ENCODE results near the gene DBF4. TPM values are rescaled to one million over a fixed set of nuclear protein-coding genes. Genes with fewer than 3 reads are reported as not detected.
A peak's percentile ranks its signal among the peaks of the same experiment; 100 is the strongest.
"Not testable (repeated sequence)": the region's sequence is repeated elsewhere in the genome, so short reads cannot be mapped to it uniquely, and the experiment has no call there.

DBF4 gene
- total RNA-seq, 1 donor from 2014 or later, result 17.0 TPM

GRCh38 chr7:87872346-87872745, 3.9 kb upstream of the DBF4 start:
- no peak for TF ChIP-seq CTCF (IDR thresholded peaks at IDR 0.05; ENCODE audit: insufficient read depth, low read length, poor library complexity, severe bottlenecking)
- Histone ChIP-seq H3K36me3 (ENCODE audit: control insufficient read depth, insufficient read depth, low read length) (no peaks in the 10 kb centered on the region), H3K27me3 (ENCODE audit: control insufficient read depth, insufficient read depth, low read length) (no peaks in the 10 kb centered on the region), H3K4me3 (ENCODE audit: low read depth, low read length) (no peak overlapping the region)
- no peak for DNase-seq (ENCODE audit: low read depth)

DNA sequence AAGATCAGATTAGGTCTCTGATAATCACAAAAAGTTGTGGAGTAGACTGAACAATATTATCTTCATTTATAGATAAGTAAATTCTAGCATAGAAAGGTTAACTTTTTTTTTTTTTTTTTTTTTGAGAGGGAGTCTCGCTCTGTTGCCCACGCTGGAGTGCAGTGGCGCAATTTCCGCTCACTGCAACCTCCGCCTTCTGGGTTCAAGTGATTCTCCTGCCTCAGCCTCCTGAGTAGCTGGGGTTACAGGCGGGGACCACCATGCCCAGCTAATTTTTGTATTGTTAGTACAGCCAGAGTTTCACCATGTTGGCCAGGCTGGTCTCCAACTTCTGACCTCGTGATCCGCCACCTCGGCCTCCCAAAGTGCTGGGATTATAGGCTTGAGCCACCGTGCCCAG, 3.0 kb upstream of the DBF4 start:
- not testable (repeated sequence) for DNase-seq (ENCODE audit: low read depth); H3K27me3 ChIP-seq (ENCODE audit: control insufficient read depth, insufficient read depth, low read length); H3K4me3 ChIP-seq (ENCODE audit: low read depth, low read length); H3K36me3 ChIP-seq (ENCODE audit: control insufficient read depth, insufficient read depth, low read length)

GRCh38 chr7:87874066-87874465, 2.2 kb upstream of the DBF4 start:
- H3K36me3 ChIP-seq (ENCODE audit: control insufficient read depth, insufficient read depth, low read length), result no peaks in the 10 kb centered on the region
- H3K4me3 ChIP-seq (ENCODE audit: low read depth, low read length), result no peak overlapping the region
- no peak for DNase-seq (ENCODE audit: low read depth)
- H3K27me3 ChIP-seq (ENCODE audit: control insufficient read depth, insufficient read depth, low read length), result no peaks in the 10 kb centered on the region
- TF ChIP-seq CTCF (IDR thresholded peaks at IDR 0.05; ENCODE audit: insufficient read depth, low read length, poor library complexity, severe bottlenecking), result no peak

DNA sequence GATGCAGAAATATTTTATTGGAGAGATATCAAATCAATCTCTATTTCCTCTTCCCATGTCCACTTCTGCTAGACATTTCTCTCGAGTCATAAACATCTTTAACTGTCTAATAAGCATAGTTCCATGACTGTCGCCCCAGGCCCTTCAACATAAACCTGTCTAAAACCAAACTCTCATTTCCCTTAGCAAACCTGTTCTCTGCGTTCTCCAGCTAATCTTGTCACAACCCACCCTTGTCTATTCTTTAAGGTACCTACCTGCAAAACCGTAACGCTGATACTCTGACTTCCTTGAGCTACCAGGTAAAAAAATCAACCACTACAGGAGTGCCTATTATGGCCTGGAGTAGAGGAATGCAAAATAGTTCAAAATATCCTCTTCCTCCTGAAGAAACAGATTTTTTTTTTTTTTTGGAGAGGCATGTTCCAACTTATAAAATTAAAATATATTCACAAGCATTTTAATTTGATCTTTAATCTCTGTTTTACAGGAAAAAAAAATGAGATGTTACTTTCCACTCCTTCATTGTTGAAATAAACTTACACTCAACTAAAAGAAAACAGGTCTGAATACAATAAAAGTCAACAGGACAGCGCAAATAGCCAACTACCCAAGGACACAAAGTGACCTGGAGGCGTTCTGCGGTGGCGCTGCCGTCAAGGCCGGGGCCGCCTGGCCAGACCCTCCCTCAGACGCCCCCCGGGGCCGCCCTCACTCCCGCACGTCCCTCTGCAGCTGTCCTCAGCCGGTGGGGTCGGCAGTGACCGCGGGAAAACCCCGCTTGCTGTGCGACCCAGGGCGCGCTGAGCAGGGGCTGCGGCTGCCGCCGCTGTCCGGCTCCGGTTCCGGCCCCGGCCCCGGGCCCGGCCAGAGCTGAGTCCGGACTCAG, 898 bp upstream of the DBF4 start:
- no peak for TF ChIP-seq CTCF (IDR thresholded peaks at IDR 0.05; ENCODE audit: insufficient read depth, low read length, poor library complexity, severe bottlenecking)
- Histone ChIP-seq H3K27me3 (ENCODE audit: control insufficient read depth, insufficient read depth, low read length) (no peaks in the 10 kb centered on the region), H3K36me3 (ENCODE audit: control insufficient read depth, insufficient read depth, low read length) (no peaks in the 10 kb centered on the region), H3K4me3 (ENCODE audit: low read depth, low read length) (peak overlapping the region; percentile 54)
- no peak for DNase-seq (ENCODE audit: low read depth)

DNA sequence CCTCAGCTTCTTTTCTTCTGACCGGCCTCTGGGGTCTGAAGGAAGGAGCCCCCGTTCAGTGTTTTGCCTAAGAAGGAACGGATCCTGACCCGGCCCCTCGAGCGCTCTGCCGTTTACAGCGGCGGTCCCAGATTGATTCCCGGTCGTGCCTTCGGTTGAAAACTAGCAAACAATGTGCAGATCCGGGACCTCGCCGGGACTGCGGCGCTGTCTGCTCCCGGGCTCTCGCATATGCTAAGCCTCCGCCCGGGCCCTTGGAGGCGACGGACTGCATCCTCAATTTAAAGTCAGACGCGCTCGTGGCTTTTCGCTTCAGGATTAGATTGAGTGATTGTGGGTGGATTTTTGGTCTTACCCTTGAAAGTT, 559 bp downstream of the DBF4 start:
- DNase-seq (ENCODE audit: low read depth), result no peak
- no peaks in the 10 kb centered on the region for H3K36me3 ChIP-seq (ENCODE audit: control insufficient read depth, insufficient read depth, low read length)
- H3K4me3 ChIP-seq (ENCODE audit: low read depth, low read length), result peak overlapping the region; percentile 54
- no peak for TF ChIP-seq CTCF (IDR thresholded peaks at IDR 0.05; ENCODE audit: insufficient read depth, low read length, poor library complexity, severe bottlenecking)
- no peaks in the 10 kb centered on the region for H3K27me3 ChIP-seq (ENCODE audit: control insufficient read depth, insufficient read depth, low read length)

DNA sequence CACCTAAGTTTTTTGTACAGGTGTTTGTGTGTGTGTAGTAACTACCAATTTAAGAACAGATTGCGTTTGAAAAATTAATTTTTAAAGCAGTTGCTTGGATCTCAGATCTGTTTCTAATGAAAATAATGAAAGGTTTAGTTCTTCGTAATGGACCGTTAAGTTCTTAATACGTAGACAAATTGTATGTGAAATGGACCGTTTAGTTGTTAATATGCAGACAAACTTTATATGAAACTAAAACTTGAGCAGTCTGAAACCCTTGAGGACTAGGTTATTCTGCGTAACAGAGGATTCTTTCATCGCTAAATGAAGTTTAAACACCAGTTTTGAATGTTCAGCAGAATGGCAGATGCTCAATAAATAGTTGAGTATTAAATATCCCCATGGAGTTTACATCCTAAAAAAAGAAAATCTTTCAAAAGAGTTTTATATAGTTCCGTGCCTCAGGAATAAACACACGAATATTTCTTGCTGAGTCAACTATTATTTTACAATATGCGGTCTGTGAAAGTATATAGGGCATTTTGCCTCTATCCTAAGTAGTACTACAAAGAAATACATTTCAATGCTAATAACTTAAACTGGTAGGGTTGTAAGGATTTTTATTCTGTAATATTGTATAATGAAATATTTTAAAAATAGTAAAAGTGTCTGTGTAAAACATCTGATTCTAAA, 1.2 kb downstream of the DBF4 start:
- no peak for TF ChIP-seq CTCF (IDR thresholded peaks at IDR 0.05; ENCODE audit: insufficient read depth, low read length, poor library complexity, severe bottlenecking)
- no peaks in the 10 kb centered on the region for H3K36me3 ChIP-seq (ENCODE audit: control insufficient read depth, insufficient read depth, low read length)

More for the DNA sequence above, 1.2 kb downstream of the DBF4 start:
- no peak for DNase-seq (ENCODE audit: low read depth)
- H3K4me3 ChIP-seq (ENCODE audit: low read depth, low read length), result peak overlapping the region; percentile 54
- H3K27me3 ChIP-seq (ENCODE audit: control insufficient read depth, insufficient read depth, low read length), result no peaks in the 10 kb centered on the region
